ENCODE data around the gene HAT1.

DNA sequence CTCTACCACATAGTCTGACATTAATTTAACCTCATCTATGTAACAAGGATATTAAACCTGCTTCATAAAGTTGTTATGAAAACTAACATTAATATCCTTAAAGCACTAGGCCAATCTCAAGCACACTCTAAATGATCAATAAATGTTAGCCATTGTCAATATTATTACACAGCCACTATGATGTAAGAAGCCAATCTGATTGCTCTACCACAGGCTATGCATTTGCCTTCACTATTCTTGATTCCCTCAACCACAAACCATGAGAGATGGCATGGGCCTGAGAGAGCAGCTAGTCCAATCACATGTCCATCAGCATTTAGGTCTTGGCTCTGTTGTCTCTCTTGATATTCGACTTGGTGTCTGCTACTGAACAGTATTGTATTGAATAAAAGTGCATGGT is 32.5 kb upstream of the HAT1 start:
- TF ChIP-seq POLR2A (IDR thresholded peaks at IDR 0.05; ENCODE audit: low read length) (no peak), GATA1 (IDR thresholded peaks at IDR 0.05; ENCODE audit: low read depth, low read length) (no peak)
